Measurements from ENCODE around the gene ZCCHC24.

- TF ChIP-seq POLR2A (IDR thresholded peaks at IDR 0.05) (no peak), CTCF (IDR thresholded peaks at IDR 0.05) (no peak)
These were observed 4.0 kb downstream of the ZCCHC24 start for GRCh38 chr10:79441433-79441832.
